HUES48 (cell line): ENCODE measurements around the gene COPS7B.

Experiments used
- H3K27ac ChIP-seq: one replicate; pipeline ENCODE4 v1.7.0; 2013; ENCODE audit warnings: low read depth, low read length, inconsistent platforms
- H3K27me3 ChIP-seq: 2 replicates; pipeline ENCODE4 v1.6.1; 2013; ENCODE audit warnings: mild to moderate bottlenecking, low read length; ENCODE audit not compliant: control insufficient read depth, insufficient read depth
- H3K36me3 ChIP-seq: 2 replicates; pipeline ENCODE4 v1.6.1; 2013; ENCODE audit warnings: low read length; ENCODE audit not compliant: control insufficient read depth, insufficient read depth
- H3K4me1 ChIP-seq: 2 replicates; pipeline ENCODE4 v1.6.1; 2013; ENCODE audit warnings: mild to moderate bottlenecking, low read length; ENCODE audit not compliant: control insufficient read depth, insufficient read depth
- H3K4me3 ChIP-seq: 2 replicates; pipeline ENCODE4 v1.5.1; 2013; ENCODE audit warnings: mild to moderate bottlenecking, low read depth, low read length
- H3K9ac ChIP-seq: 2 replicates; pipeline ENCODE4 v1.6.1; 2013; ENCODE audit warnings: mild to moderate bottlenecking, low read depth, low read length, moderate library complexity
- H3K9me3 ChIP-seq: 2 replicates; pipeline ENCODE4 v1.6.1; 2013; ENCODE audit warnings: low read length; ENCODE audit not compliant: control insufficient read depth, insufficient read depth

The COPS7B gene

DNA sequence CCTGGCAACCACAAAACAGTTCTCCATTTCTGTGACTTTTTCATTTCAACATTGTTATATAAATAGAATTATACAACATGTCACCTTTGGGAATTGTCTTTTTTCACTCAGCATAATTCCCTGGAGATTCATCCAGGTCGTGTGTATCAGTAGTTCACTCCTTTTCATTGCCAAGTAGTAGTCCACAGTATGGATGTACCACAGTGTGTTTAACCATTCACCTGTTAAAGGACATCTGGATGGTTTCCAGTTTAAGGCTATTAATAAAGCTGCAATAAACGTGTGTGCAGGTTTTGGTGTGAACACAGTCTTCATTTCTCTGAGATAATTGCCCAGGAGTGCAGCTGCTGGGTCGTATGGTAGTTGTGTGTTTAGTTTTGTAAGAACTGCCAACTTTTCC, 35.7 kb downstream of the COPS7B start:
- H3K4me3 ChIP-seq, result no peak overlapping the region

DNA sequence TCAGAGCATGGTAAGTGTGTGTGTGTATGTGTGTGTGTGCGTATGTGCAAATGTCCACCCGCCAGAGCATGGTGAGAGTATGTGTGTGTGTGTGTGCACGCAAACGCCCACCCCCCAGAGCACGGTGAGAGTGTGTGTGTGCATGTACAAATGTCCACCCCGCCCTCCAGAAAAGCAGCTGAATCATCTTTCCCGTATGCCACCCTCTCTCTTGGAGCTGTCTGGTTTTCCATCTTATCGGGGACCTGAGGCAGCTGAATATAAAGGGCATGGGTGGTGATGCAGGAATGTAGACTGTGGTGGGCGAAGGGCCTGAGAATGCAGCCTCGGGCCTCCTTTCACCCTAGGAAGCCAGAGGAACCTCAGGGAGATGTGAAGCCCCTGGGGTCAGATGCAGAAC, 66.9 kb downstream of the COPS7B start:
- Histone ChIP-seq H3K4me1 (no peaks in the 10 kb centered on the region), H3K27ac (no peak overlapping the region), H3K4me3 (no peak overlapping the region), H3K36me3 (no peaks in the 10 kb centered on the region), H3K27me3 (no peaks in the 10 kb centered on the region), H3K9ac (no peak overlapping the region), H3K9me3 (no peaks in the 10 kb centered on the region)

More for the DNA sequence above, 35.7 kb downstream of the COPS7B start:
- no peak overlapping the region for H3K27ac ChIP-seq
- no peaks in the 10 kb centered on the region for H3K4me1 ChIP-seq
- H3K27me3 ChIP-seq, result no peaks in the 10 kb centered on the region
- H3K36me3 ChIP-seq, result no peaks in the 10 kb centered on the region
- 0 out of 2 replicates have a peak, but pooled peaks cover 6% of the 10 kb centered on the region for H3K9me3 ChIP-seq
- no peak overlapping the region for H3K9ac ChIP-seq

DNA sequence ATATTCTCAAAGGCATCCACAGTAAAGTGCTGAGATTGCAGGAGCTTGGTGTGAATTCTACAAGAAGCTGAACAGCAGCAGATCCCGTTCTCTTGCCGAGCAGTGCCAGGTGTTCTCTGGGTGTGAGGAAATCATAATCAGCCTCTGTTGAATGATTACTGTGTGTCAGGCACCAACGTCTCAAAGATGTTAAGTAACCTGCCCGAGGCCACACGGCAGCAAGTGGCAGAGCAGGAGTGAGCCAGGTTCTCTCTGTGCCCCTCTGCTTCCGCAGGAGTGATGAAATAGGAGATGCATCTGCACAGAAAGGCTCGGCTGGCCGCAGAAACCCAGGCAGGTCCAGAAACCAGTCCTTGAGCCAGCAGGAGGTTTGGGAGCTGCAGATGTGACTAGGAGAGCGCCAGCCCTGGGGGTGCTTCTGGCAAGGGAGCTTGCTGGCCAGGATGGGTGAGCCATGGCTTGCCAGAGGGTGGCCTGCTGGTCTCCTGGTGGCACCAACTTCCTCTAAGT, 68.4 kb downstream of the COPS7B start:
- Histone ChIP-seq H3K4me3 (no peak overlapping the region), H3K9me3 (no peaks in the 10 kb centered on the region), H3K36me3 (no peaks in the 10 kb centered on the region), H3K27ac (no peak overlapping the region), H3K27me3 (no peaks in the 10 kb centered on the region), H3K9ac (no peak overlapping the region), H3K4me1 (no peaks in the 10 kb centered on the region)

DNA sequence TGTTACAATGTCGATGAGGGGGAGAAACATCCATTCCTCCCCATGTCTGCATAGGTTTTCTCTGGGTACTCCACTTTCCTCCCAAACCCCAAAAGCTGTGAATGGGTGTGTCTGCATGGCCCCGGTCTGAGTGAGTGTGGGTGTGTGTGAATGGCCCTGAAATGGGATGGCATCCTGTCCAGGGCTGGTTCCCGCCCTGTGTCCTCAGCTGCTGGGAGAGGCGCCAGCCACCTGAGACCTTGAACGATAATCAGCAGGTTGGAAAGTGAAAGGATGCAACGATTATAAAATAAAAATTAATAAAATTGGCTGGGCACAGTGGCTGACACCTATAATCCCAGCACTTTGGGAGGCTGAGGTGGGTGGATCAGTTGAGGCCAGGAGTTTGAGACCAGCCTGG, 70.7 kb downstream of the COPS7B start:
- Histone ChIP-seq H3K27me3 (no peaks in the 10 kb centered on the region), H3K36me3 (no peaks in the 10 kb centered on the region), H3K9me3 (no peaks in the 10 kb centered on the region), H3K4me1 (no peaks in the 10 kb centered on the region), H3K9ac (no peak overlapping the region), H3K27ac (no peak overlapping the region), H3K4me3 (no peak overlapping the region)
